ENCODE measurements around the gene SERPINB13.

Gene SERPINB13, protein sequence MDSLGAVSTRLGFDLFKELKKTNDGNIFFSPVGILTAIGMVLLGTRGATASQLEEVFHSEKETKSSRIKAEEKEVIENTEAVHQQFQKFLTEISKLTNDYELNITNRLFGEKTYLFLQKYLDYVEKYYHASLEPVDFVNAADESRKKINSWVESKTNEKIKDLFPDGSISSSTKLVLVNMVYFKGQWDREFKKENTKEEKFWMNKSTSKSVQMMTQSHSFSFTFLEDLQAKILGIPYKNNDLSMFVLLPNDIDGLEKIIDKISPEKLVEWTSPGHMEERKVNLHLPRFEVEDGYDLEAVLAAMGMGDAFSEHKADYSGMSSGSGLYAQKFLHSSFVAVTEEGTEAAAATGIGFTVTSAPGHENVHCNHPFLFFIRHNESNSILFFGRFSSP

DNA sequence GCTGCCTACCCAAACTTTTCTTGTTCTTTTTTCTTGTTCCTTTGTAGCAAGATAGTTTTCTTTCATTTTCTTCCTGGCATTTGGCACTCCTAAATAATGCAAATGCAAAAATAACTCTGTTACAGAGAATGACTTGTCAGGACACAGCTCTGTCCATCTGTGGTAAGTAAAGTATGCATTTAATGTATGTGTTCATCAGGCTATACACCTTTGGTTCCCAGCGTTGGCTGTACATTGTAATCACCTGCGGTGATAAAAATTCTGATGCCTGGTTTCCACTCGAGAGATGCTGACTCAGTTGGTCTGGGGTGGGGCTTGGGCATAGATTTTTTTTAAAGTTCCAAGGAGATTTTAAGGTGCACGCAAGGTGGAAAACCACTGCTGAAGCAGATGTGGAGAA is at the start of gene SERPINB13:
SERPINB13 (plus strand) TSS at position 378 of the 400 bp plus-strand sequence. CDS start 1,325 bp downstream, outside the sequence.
- no peak for DNase-seq

DNA sequence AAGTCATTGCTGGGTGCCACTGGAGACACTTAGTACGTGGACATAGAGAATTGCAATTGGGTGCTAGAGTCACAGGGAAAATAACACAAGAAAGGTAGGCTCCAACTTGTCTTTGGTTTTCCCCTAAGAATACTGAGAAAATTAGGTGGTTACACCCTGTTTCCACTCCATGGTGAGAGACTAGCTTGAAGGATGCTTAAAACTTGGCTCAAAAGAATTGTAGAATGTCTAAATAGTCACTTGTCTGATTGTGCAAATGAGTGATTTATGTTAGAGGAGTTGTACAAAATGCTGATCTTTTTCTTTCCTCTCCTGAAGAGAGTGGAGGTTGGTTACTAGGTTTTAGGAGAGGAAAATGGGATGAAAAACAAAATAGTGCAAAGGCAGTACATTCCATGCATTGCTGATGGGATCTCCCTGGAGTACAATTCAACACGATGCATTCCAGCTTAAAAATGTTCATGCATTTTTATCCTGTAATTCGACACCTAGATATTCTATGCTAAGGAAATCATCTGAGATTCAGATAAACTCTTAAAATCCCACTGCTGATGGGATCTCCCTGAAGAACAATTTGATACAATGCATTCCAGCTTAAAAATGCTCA is 47.1 kb upstream of the SERPINB13 start:
- DNase-seq, result no peak

DNA sequence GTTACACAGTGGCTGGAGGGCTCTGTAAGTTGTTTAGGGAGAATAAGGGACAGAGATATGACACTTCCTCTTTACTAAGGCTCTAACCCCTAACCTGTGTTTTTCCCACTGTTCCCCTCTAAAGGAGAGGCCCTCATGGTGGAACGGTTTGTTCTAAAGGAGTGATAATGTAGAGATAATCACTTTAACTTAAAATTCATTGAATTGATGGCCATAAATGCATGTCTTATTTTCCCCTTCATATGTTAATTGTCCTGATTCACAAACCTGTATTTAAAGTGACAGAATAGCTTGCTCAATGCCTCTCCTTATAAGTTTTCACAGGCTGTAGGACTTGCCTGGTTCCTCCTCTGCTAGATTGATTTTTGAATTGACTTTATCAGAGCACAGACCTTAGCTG is 45.1 kb upstream of the SERPINB13 start, which contains the start of gene SERPINB12:
SERPINB12 (plus strand) TSS at position 301 of the 400 bp plus-strand sequence. CDS start 13,791 bp downstream, outside the sequence.
- DNase-seq, result no peak

DNA sequence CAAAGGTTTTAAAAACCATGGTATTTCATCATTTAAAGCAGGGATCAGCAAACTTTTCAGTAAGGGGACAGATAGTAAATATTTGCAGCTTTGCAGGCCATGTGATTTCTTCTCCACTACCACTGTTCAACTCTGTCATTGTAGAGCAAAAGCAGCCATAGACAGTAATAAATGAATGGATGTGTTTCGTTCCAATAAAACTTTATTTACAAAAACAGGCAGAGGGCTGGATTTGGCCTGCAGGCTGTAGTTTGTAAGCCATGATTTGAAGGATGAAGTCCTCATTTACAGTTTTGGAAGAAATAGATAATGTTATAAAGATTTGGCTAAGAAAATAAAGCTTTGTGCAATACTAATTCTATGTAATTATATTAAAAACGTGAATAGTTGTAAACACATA is 43.1 kb upstream of the SERPINB13 start:
- no peak for DNase-seq

DNA sequence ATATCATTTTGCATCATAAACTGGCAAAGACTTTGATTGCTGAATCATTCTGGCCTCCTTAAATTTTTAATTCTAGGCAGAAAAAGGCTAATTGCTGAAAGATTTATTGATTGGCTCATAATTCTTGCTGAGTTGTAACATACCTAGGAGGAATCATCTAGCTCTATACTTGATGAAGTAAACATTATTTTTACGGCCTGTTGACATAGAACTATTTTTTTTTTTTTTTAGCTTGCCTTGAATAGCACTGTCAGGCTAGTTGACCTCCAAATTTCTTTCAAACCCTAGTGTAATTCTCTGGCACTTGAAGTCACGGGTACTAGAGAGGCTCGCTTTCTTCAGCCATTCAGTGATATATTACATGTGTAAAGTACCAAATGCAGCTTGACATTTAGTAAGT is 42.1 kb upstream of the SERPINB13 start:
- DNase-seq, result no peak

DNA sequence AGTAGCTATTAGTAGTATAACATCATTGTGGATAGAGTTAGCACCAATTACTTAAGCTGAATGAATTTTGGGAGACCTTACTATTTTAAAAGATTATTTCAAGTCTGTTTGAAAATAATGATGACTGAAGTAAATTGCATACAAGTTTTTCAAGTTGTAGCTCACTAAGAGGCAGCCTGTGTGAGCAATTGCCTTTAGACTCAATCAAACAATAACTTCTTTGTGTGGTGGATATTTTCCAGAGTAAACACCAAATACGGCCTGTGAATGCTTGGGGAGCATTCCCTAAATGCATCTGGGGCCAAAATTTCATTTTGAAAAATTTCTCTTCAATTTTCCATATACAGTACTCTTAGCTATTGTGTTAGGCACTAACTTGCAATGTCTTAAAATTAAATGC is 37.1 kb upstream of the SERPINB13 start:
- DNase-seq, result no peak

DNA sequence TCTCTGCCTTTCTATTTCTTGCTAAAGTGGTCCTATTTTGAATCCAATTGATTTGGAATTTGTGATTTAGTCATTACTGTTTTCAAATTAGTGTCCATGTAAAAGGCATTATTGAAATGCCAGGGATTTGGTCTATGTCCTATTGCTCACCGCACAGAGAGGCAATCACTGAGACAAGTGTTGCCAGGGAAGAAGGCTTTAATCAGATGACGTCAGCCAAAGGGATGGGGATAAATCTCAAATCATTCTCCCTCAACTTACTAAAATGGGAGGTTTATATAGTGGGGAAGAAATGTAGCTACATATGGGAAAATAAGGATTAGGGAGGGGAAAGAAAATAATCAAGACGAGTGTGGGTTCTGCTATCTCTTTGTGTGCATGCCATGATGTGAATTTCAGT is 35.4 kb upstream of the SERPINB13 start:
- no peak for DNase-seq

DNA sequence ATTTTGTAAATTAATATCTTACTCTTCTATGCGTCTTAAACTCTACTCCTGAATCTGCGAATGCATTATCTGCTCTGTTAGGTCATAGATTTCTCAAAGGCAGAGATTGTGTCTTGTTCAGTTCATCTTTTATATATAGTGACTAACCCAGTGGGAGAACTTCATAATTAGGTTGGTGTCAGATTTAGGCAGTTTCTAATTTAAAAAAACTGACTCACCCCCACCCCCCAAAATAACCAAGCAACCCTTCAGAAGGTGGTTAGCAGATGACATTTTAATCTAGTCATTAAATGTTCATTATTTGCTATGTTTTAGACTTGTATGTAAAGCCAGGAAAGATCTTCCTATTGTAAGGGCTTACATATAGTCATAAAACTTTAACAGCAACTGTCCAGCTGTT is 34.6 kb upstream of the SERPINB13 start:
- no peak for DNase-seq

DNA sequence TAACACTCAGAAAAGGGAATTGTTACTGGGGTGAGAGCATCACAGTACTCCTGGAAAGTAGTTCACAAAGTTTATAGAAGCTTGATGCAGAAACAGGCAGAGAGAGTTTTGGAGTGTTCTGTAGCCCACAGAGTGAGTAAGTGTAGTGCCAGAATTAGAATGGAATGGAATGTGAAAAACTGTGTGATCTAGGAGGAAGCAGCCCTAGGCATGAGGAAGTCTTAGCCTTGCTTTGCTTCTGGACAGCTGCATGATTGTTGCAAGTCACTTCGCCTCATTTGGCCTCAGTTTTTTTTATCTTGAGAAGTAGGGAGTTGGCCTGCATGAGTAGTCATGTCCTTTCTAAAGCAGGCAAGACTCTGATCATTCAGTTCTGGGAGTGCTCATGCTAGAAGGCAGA is 34.1 kb upstream of the SERPINB13 start:
- DNase-seq, result no peak

DNA sequence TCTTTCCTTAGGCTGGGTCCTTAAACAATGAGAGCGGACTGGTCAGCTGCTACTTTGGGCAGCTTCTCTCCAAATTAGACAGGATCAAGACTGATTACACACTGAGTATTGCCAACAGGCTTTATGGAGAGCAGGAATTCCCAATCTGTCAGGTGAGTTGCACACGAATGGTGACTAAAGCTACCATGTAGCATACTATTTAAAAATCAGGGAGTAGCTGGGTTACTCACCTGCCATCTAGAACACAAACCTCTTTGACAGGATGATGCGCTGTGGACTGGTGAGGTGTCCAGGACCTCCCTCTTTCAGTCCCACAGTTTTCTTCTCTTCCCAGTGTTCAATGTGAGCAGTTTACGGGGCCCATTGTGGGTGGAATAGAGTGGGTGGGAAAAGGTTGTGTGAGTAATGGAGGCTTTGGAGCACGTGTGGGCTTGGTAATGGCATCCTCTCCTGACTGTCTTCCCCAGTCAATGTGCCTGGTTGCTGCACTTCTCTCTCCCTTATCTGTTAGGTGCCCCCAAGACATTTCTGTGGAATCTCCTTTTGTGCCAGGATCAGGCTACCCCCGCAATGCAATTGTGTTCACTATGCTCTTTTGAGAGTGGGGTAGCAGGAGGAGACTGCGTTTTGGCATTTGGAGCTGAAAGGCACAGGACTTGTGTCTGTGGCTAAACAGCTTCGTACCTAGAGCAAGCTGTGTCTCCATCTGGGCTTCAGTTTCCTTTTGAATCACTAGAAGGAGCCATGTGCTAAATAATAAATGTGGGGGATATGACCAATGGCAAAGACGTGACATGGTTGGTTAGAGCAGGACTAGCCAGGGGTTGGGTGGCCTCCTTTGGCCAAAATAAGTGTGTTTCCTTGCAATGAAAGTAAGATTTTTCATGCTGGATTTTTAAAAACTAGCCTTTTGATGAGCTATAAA is 27.3 kb upstream of the SERPINB13 start:
- DNase-seq, result no peak

DNA sequence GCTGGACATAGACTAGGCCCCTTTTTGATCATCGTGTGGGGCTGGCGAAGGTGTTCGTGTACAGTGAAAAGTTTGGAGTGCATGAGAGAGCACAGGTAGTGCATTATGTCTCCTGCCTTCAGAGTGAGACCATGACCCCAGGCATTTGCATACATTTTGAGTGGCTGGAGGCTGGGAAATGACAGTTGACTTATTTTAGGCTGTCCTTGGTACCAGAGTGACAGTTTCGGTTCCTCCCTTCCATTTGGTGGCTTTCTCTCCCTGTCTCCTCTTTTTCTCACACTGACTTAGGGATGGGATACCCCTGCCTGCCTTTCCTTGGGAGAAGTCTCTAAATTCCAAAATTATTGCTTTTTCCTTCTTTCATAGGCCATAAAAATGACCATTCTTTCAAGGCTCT is 24.9 kb upstream of the SERPINB13 start:
- DNase-seq, result no peak

DNA sequence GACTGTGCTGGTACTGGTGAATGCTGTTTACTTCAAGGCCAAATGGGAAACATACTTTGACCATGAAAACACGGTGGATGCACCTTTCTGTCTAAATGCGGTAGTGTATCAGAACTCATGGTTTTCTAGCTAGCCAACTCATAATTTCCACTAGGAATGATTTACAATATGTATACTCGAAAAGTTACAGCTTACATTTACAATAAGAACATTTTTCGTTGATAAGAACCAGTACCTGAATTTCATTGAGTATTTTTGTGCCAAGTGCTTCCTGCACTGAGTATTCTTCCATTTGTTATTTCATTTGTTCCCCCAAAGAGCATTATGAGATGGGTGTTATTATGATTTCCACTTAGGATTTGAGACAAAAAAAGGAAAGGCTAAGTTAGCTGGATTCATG is 23.1 kb upstream of the SERPINB13 start:
- no peak for DNase-seq

DNA sequence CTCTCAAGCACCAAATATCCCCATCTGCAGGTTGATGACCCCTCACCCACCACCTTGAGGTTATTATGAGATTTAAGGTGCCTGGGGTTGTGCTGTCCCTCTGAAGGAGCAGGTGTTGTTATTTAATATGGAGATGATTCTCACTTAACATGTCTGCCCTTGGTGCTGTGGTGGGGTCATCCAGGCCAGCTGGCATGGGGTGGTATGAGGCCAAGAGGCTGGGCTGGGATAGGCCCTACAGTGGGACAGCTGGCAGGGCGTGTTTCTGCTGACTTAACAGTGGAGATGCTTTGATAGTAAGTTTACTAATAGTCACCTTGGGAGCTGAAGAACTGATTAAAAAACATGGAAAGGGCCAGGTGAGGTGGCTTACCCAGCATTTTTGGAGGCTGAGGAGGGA is 22.6 kb upstream of the SERPINB13 start:
- DNase-seq, result no peak

DNA sequence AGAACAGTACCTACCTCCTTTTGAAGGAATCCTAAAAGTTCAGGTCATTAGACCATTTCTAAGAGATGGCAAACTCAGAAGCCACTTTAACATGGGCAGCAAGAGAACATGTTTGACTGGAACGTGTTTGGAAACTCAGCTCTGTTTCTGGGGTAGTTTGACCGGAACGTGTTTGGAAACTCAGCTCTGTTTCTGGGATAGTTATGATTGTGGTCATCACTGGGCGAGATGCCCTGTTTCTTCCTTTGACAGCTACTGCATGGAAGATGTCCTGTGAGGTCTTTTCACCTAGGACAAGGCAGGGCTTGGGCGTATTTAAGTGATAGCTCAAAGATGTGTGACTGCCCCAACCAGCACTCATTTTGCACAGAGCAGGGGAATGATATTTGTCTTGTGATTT is 19.9 kb upstream of the SERPINB13 start:
- DNase-seq, result no peak

DNA sequence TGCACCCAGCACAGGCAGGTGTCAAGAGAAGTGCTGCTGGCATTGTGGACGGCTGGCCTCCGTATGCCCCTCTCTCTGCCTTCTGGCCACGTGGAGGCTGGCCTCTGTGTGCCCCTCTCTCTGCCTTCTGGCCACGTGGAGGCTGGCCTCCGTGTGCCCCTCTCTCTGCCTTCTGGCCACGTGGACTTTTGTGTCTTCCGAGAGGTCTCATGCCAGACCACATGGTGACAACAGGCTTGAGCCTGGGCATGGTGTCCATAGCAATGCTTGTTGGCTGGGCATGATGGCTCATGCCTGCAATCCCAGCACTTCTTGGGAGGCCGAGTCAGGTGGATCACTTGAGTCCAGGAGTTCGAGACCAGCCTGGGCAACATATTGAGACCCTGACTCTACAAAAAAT is 19.3 kb upstream of the SERPINB13 start:
- DNase-seq, result no peak

DNA sequence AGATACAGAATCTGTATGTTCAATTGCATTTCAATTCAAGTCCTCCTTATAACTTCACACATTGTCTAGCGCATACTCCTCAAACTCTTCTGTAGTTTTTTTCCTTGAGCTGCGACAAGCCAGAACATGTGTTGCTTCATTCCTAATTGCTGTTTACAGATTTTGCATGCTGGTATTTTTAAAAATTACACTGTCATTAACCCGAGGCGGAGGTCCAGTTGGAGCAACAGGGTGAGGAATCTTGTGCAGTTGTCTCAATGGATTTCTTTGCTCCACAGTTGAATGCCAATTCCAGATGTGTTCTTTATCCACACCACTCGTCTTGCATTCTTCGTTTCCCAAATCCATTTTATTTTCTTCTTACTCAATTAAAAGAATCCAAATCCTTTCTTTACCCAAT is 16.4 kb upstream of the SERPINB13 start:
- DNase-seq, result no peak

DNA sequence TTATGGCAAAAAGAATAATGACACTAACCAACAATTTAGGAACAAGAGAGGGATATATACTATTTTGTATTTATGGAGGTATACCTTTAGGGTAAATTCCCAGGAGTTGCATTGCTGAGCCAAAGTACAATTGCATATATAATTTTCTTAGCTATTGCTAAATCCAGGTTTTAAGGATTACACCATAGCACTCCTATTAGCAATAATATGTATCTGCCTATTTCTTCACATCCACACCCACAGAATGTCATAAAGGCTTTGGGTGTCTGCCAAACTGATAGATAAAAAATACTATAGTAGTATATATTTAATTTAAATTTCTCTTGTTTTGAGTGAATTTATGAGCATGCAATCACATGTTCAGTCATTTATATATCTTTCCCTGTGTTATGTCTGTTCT is 11.5 kb upstream of the SERPINB13 start:
- DNase-seq, result no peak

DNA sequence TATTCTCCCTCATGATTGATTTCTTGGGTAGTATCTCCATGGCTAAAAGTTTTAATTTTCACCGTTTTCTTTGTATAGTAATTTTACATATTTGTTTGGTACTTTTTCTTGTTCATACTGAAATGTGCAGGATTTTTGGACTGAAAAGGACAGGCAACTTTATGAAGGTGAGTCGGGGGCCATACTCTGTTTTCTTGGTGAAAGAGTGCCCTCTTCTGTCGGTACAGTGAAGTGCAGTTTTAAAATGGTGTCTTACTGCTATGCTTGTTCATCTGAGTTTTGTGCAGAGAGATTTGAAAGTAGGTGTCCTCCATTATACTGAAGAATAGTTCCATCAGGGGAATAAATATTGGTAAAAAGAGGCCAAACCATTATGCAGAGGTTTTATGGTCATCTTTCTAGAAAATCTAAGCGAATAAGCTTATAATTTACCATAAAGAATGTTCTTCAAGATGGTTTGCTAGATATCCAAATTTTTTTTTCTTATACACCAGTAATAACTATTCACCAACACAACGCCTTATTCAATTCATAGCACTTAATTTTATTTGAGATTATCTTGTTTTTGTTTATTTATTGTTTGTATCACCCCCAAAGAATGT is 8.7 kb upstream of the SERPINB13 start:
- DNase-seq, result peak; percentile 7

DNA sequence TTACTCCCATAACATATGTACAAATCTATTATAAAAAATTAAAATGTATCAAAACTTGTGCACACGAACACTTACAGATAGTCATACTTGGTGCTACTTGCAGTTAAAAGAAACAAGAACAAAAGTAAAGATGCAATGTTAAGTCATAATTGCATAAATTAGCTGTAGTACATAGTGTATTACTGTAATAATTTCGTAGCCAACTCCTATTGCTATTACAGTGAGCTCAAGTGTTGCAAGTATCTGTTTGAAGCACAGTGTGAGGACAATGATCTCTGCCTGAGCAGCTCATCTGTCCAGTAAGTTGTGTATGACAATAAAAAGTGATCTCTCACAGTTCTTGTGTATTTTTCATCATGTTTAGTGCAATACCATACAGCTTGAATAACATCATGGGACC is 7.5 kb upstream of the SERPINB13 start:
- DNase-seq, result no peak

DNA sequence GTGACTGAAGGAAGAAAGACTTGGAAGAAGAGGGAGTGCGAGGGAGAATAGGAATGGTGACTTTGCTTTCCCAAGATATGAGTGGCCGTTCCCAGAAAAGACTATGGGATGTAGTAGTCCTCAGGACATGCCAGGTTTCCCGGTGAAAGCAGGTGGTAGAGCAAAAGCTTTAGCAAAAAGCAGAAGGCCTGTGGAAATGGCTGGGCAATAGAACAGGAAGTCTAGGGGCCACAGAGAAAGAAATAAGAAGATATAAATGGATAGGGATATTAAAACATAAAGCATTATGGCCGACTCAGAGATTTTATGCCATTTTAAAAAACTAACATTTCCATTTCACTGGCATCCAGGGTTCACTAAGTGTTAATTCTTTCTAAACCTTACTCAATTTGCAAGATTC is 1.2 kb upstream of the SERPINB13 start:
- no peak for DNase-seq

DNA sequence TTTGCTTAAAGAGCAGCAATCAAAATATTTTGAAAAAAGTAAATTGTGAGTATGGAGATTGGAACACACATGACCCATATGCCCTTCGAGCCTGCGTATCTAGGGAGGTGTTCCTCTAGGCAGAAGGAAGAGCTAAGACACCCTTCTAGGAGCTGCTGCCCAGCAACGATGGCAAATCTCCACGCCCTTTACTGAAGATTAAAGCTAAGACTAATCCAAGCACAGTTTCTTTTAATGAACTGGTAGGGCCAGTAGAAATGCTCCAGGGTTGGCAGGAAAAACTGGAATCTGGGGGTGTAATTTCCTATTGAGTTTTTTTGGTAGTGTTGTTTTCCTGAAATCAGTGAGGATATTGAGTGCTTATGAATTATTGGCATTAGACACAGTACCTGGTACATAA is 712 bp upstream of the SERPINB13 start:
- no peak for DNase-seq

DNA sequence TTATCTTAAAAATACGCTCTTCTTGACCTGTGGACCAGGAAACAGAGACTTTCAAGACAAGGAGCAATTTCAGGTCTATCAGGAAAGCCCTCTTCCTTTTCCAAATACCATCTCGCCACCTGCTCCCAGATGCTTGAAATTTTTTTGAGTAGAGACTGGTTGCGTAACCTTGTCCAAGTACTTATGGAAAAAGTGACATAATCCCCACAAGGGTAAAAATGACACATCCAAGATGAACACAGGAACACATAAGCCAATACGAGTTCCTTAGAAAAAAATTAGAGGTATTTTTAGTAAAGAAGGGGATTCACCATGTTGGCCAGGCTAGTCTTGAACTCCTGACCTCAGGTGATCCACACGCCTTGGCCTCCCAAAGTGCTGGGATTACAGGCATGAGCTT is 1.8 kb downstream of the SERPINB13 start:
- DNase-seq, result no peak

DNA sequence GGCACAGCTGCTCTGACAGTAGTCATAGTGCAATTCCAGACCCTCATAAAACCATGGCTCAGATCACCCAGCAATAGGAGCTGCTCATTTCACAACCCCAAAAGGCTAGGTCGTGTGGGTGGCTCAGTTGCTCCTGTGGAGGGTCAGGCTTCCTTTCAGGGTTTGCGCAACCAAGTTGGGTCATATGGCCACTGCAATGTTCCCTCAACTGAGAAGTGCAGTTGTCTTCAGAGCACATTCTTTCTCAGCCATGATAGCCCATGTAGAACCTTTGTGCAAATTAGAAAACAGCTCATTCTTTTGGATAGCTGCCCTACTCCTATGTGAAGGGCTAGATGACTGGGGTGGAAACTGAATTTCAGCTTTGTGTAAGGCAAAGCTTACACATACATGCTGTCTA is 3.2 kb downstream of the SERPINB13 start:
- no peak for DNase-seq
